ENCODE data around the gene OR52E2.
A peak's percentile ranks its signal among the peaks of the same experiment; 100 is the strongest.
"Not testable (repeated sequence)": the region's sequence is repeated elsewhere in the genome, so short reads cannot be mapped to it uniquely, and the experiment has no call there.

Gene OR52E2

GRCh38 chr11:5059391-5059790 is at the start of gene OR52E2:
Gene OR52E2, minus strand, starts transcription at chr11:5059627. Its CDS starts 0 bp downstream, at chr11:5059627.
- no peak for DNase-seq

GRCh38 chr11:5107285-5107684 is 47.9 kb upstream of the OR52E2 start:
- DNase-seq: peak; percentile 25

- DNase-seq: no peak
Measured at GRCh38 chr11:5103066-5103465, 43.6 kb upstream of the OR52E2 start.

- DNase-seq: peak; percentile 24
Measured at GRCh38 chr11:5102246-5102645, 42.8 kb upstream of the OR52E2 start.

- no peak for DNase-seq
Measured at GRCh38 chr11:5096011-5096410, 36.6 kb upstream of the OR52E2 start.

GRCh38 chr11:5092821-5093585 is 33.6 kb upstream of the OR52E2 start:
- no peak for DNase-seq

- DNase-seq: no peak
Measured at GRCh38 chr11:5090668-5091067, 31.2 kb upstream of the OR52E2 start.

- DNase-seq: no peak
Measured at GRCh38 chr11:5088556-5088955, 29.1 kb upstream of the OR52E2 start.

- no peak for DNase-seq
Measured at GRCh38 chr11:5083602-5084001, 24.2 kb upstream of the OR52E2 start.

GRCh38 chr11:5081405-5081804 is 22.0 kb upstream of the OR52E2 start:
- DNase-seq: no peak

GRCh38 chr11:5071799-5072198 is 12.4 kb upstream of the OR52E2 start:
- DNase-seq: peak; percentile 12

- no peak for DNase-seq
Measured at GRCh38 chr11:5069272-5069671, 9.8 kb upstream of the OR52E2 start, which contains the start of gene OR52E1. Gene OR52E1, plus strand, starts transcription at chr11:5069572.

- DNase-seq: peak; percentile 6
Measured at GRCh38 chr11:5065027-5065426, 5.6 kb upstream of the OR52E2 start.

- DNase-seq: not testable (repeated sequence)
Measured at GRCh38 chr11:5058679-5059078, 748 bp downstream of the OR52E2 start.

GRCh38 chr11:5046754-5047330 is 12.6 kb downstream of the OR52E2 start:
- no peak for DNase-seq

GRCh38 chr11:5046226-5046625 is 13.2 kb downstream of the OR52E2 start, which contains the start of gene OR52J3:
Gene OR52J3, plus strand, starts transcription at chr11:5046526. Its CDS starts 0 bp downstream, at chr11:5046526.
- no peak for DNase-seq

GRCh38 chr11:5043380-5043779 is 16.0 kb downstream of the OR52E2 start:
- no peak for DNase-seq

- no peak for DNase-seq
Measured at GRCh38 chr11:5042091-5042490, 17.3 kb downstream of the OR52E2 start.

- no peak for DNase-seq
Measured at GRCh38 chr11:5040876-5041275, 18.6 kb downstream of the OR52E2 start.

GRCh38 chr11:5038341-5038740 is 21.1 kb downstream of the OR52E2 start:
- no peak for DNase-seq

GRCh38 chr11:5037926-5038325 is 21.5 kb downstream of the OR52E2 start:
- DNase-seq: no peak

- DNase-seq: no peak
Measured at GRCh38 chr11:5036669-5037068, 22.8 kb downstream of the OR52E2 start.

- no peak for DNase-seq
Measured at GRCh38 chr11:5021996-5022395, 37.4 kb downstream of the OR52E2 start.

GRCh38 chr11:5013012-5013411 is 46.4 kb downstream of the OR52E2 start:
- no peak for DNase-seq

GRCh38 chr11:5011254-5011653 is 48.2 kb downstream of the OR52E2 start:
- no peak for DNase-seq

Data from OCI-M1 (cell line).